Ovary (tissue), 3 donors: ENCODE results near the gene FTH1.

Source experiments
- CTCF ChIP-seq, 3 donors: fragments of 450-650 bp in 2 of 3; fragments of 200-600 bp in 1 of 3; IDR thresholded peaks; one replicate each; pipeline versions ENCODE4 v1.5.1 to v1.8.0; 2016 to 2022; ENCODE audit warnings: antibody characterized with exemption in 3 of 3, mild to moderate bottlenecking in 1 of 3
- EP300 ChIP-seq: sonication (generic); formaldehyde crosslinking; IDR thresholded peaks from one replicate; pipeline ENCODE4 v1.6.1; 2017; ENCODE audit warnings: antibody characterized with exemption
- POLR2A ChIP-seq: fragments of 450-650 bp; IDR thresholded peaks from one replicate; pipeline ENCODE4 v1.6.1; 2017; ENCODE audit warnings: antibody characterized with exemption, mild to moderate bottlenecking, moderate library complexity
- donor health status: DM: no; HTN: no; CAD: no.

- TF ChIP-seq CTCF (IDR thresholded peaks at IDR 0.05), result no peak
- no peak for TF ChIP-seq EP300
- TF ChIP-seq POLR2A, result no peak
Observed at GRCh38 chr11:61959114-61959513, 8.3 kb downstream of the FTH1 start.
